GM19043 (cell line): Measurements from ENCODE around the gene SLC5A12.

ENCODE experiments used
- ATAC-seq: cut with Tn5 transposase; IDR thresholded peaks from one replicate; pipeline ENCODE4 v1.9.1; 2021; ENCODE audit warnings: low read depth; ENCODE audit not compliant: unreplicated experiment

SLC5A12 gene

DNA sequence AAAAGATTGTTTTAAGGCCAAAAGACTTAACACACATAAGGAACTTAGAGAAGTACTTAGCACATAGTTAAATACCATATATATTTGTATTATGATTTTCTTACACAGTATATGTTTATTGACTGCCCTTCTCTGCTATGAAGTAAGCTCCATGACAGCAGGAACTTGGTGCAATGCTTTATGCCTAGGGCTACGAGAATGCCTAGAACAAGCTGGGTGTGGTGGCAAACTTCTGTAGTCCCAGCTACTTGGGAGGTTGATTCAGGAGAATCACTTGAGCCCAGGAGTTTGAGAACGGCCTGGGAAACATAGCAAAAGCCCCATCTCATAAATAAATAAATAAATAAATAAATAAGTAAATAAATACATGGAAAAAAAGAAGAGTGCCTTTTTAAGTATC, 1.9 kb downstream of the SLC5A12 start:
- no peak for ATAC-seq

GRCh38 chr11:26719289-26719973, 2.4 kb downstream of the SLC5A12 start:
- no peak for ATAC-seq

- no peak for ATAC-seq
These were observed 4.1 kb downstream of the SLC5A12 start for GRCh38 chr11:26717771-26718170.

GRCh38 chr11:26715133-26715532, 6.7 kb downstream of the SLC5A12 start:
- no peak for ATAC-seq

DNA sequence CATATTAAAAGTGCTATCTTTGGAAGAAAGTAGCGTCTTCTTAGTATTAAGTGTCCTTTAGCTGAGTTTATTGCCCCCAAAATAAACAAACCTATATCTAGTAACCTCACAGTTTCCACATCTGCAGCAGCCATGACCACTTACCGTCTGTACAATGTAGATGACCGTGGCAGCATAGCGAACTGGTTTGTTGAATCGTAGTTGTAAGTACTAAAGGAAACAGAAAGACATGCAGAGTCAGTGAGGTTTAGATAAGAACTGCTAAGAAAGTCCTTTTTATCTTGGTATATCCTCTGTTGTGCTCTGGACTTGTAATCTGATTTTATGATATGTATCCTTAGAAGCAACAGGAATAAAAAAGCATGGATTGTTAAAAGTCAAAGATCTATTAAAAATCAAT, 9.4 kb downstream of the SLC5A12 start:
- ATAC-seq: no peak

DNA sequence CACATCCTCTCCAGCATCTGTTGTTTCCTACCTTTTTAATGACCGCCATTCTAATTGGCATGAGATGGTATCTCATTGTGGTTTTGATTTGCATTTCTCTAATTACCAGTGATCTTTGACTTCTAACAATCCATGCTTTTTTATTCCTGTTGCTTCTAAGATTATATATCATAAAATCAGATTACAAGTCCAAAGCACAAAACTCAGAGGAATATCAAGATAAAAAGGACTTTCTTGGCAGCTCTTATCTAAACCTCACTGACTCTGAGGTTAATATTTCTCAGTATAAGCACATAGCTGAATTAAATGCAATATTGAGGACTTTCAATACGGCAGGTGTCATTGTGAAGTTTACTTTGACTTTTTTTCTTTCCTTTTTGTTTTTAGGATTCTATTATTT, 11.4 kb downstream of the SLC5A12 start:
- ATAC-seq: no peak

GRCh38 chr11:26708736-26709456, 13.0 kb downstream of the SLC5A12 start:
- no peak for ATAC-seq

DNA sequence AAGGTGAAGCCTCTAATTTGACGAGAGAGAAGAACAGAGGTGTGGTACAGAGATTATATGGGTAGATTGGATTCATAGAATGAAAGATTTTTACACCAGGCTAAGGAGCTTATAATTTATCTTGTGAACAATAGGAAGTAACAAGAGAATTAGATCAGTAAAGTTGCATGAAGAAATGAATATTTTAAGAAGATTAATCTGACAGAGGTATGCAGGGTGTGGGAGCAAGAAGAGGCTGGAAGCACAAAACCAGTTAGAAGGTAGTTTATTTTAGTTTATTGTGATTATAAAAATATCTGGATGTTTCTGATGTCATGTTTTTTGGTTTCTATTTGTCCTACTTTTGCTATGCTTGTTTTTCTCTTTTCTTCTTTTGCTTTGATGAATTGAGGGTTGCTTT, 15.7 kb downstream of the SLC5A12 start:
- no peak for ATAC-seq

DNA sequence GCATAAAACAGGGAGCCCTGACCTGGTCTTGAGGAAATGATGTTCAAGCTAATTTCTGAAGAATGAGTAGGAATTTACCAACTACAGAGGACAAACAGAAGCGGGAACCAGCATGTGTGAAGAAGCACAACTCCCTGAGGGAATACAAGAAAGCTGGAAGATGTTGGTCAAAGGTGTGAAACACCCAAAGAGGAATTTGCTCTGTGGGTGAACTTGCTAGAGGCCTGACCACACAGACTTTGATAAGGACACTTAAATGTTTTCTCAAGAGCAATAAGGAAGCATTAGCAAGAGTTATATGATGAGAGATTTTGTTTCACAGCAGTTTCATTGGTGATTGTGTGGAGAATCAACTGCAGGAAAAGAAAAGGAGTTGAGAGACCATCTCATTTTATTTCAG, 17.6 kb downstream of the SLC5A12 start:
- ATAC-seq: no peak

GRCh38 chr11:26703411-26704191, 18.3 kb downstream of the SLC5A12 start:
- ATAC-seq: no peak

DNA sequence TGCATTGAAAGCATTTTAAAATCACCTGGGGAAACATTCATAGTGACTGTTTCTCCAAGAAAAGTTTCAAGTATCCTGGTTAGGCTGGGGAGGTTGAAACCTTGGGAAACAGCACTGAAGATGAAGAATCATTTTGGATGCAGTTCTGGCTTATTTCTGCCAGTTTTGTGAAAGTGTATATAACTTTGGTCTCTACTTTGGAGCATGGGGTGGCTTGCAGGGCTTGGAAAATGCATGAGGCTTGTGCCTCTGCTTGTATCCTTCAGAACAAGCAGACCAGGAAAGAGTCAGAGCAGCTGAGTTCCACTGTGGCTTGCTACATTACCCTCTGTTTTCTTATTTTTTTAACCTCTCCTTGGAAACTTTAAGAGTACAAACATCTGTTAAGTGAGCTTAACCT, 19.5 kb downstream of the SLC5A12 start:
- ATAC-seq: no peak

GRCh38 chr11:26700574-26701235, 21.2 kb downstream of the SLC5A12 start:
- ATAC-seq: no peak

DNA sequence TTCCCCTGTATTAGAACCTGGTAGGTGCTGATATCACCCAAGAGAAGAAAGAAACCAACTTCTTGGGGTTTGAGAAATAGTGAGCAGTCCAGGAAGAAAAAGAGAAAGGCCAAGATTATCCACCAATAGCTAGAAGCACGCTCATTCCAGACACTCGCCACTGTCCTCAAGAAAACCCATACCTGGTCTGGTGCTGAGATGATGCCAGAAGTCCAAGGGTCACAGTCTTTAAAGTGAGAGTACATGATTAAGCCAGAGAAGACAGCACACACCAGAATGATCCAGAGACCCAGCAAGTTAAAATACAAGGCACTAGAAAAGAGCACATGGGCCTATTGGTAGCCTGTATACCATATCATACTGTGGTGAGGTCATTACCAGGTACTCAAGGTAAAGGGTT, 23.6 kb downstream of the SLC5A12 start:
- ATAC-seq: no peak

GRCh38 chr11:26696330-26696729, 25.5 kb downstream of the SLC5A12 start:
- no peak for ATAC-seq

DNA sequence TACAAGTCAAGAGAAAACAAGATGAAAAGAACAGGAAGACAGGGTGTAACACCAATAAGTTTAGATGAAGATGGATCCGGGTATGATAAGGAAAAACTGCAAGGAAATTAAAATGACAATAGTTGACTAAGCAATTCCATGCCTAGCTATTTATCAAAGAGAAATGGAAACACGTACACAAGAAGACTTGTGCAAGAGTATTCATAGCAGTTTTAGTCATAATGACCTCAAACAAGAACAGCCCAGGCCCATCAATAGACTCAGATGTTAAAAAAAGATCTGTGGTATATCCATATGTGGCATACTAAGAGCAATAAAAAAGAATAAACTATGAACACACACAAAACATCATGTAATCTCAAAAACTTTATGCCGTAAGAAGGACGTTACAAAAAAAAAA, 33.2 kb downstream of the SLC5A12 start:
- ATAC-seq: no peak

DNA sequence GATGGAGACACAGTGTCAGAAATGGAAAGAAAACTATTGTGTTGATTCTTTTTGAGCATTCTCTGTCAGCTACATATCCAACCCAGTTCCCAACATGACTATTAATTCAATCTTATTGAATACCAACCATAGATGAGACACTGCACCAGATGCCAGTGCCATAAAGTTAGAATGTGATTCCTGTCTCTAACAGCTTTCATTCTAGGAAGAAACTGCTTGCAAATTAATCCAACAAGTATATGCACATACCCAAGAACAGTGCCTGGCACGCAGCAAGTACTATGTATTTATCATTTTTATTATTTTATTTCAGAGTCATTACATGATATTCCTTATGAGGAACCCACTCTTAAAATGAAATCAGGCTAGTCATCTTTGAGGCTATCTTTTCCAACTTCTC, 34.5 kb downstream of the SLC5A12 start:
- ATAC-seq: no peak

GRCh38 chr11:26677566-26677965, 44.3 kb downstream of the SLC5A12 start:
- no peak for ATAC-seq

DNA sequence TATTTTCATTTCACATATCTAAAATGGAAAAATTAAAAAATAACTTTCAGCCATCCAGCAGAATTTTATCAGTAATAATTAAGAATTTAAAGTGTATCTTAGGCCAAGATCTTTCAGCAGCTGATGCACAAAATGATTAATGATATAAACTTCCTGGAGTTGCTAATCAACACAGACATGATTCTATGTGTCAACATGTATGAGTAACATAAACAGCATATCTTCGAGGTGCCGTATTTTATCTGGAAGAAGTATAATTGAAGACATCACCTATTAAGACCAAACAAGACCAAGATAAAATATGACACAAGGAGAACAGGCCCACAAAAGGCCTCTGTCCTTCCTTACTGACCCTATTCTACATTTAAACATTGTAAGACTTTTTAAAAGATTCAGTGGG, 45.2 kb downstream of the SLC5A12 start:
- ATAC-seq: no peak

DNA sequence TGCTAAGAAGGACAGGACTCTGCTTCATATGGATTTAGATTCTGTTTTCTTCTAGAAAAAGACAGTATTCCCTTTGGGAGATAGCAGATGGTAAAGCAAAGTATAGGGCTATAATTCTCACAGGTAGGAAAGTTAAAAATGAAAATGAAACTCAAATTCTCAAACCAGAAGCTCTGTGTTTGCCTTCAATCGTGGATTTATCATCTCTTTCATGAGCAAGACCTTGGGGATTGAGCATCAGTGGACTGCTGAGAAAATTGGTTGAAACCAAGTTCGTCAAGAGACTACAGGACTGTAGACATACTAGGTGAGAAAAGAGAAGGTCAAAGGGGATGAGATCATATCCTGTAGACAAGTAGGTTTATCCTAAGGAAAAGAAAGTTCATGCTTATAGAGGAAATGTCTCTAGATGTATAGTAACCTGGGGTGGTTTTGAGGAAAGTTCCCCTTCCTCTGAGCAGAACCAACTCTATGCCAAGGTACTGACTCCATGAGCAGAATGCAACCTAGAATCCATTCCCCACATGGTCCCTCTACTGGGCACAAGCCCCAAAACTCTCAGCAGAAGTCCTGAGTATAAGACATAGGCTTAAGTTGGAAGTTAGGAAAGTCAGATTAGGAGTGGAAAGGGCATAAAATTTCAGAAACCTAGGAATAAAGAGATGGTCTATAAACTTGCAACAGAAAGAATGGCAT, 46.5 kb downstream of the SLC5A12 start:
- ATAC-seq: no peak

- ATAC-seq: no peak
These were observed 55.9 kb downstream of the SLC5A12 start for GRCh38 chr11:26665946-26666345.
